OCI-LY7 (cell line): ENCODE data around the gene KLF13. TPM values are rescaled to one million over a fixed set of nuclear protein-coding genes. Genes with fewer than 3 reads are reported as not detected.

Experiments used
- BruUV-seq: library from RNA; stranded (reverse); fragments of 400-500 nt; replicated peaks from 2 replicates; lab custom pipeline; 2021; lab: Mats Ljungman, UMichigan
- CTCF ChIA-PET: fragments of 300-600 bp; sonication (Branson Sonifier 250); formaldehyde crosslinking; loops from one replicate; lab custom pipeline; 2022; ENCODE audit warnings: antibody characterized with exemption; ENCODE audit not compliant: unreplicated experiment; lab: Charles Lee
- POLR2A ChIA-PET: fragments of 300-600 bp; sonication (Branson Sonifier 250); formaldehyde crosslinking; loops from one replicate; lab custom pipeline; 2022; ENCODE audit warnings: antibody characterized with exemption; lab: Charles Lee
- DNase-seq: peaks from one replicate; pipeline ENCODE4 v3.0.0-alpha.2; 2015; ENCODE audit warnings: low spot score
- H2AFZ ChIP-seq: fragments of 200-600 bp; sonication (generic), shearing (Covaris generic); 2 replicates; pipeline ENCODE4 v1.6.1; 2014; ENCODE audit warnings: mild to moderate bottlenecking, antibody characterized with exemption, low read length, moderate library complexity
- H3K27ac ChIP-seq: fragments of 200-600 bp; sonication (generic); 2 replicates; pipeline ENCODE4 v1.5.1; 2014; ENCODE audit warnings: mixed run types, low read depth, mild to moderate bottlenecking, moderate library complexity, low read length, inconsistent platforms; ENCODE audit not compliant: poor library complexity, severe bottlenecking
- H3K36me3 ChIP-seq: fragments of 200-600 bp; sonication (generic); 2 replicates; pipeline ENCODE4 v1.6.1; 2014; ENCODE audit warnings: mild to moderate bottlenecking, antibody characterized with exemption, low read length, moderate library complexity, mixed read lengths; ENCODE audit not compliant: insufficient read depth
- H3K4me1 ChIP-seq: fragments of 200-600 bp; sonication (generic); 2 replicates; pipeline ENCODE4 v1.5.1; 2014; ENCODE audit warnings: mild to moderate bottlenecking, low read length; ENCODE audit not compliant: insufficient read depth, poor library complexity, severe bottlenecking
- H3K4me2 ChIP-seq: fragments of 200-600 bp; sonication (generic); 2 replicates; pipeline ENCODE4 v1.6.1; 2014; ENCODE audit warnings: mild to moderate bottlenecking, low read length
- H3K4me3 ChIP-seq: fragments of 200-600 bp; sonication (generic); 2 replicates; pipeline ENCODE4 v1.5.1; 2014; ENCODE audit warnings: mild to moderate bottlenecking, low read depth, low read length; ENCODE audit not compliant: poor library complexity, severe bottlenecking
- H3K79me2 ChIP-seq: fragments of 200-600 bp; sonication (generic); 2 replicates; pipeline ENCODE4 v1.6.1; 2016; ENCODE audit warnings: low read depth, mild to moderate bottlenecking, low read length, moderate library complexity, mixed read lengths; ENCODE audit not compliant: insufficient read depth
- H3K9me2 ChIP-seq: fragments of 200-600 bp; sonication (generic); 2 replicates; pipeline ENCODE4 v1.6.1; 2016; ENCODE audit warnings: mild to moderate bottlenecking, low read length, mixed read lengths; ENCODE audit not compliant: insufficient read depth
- H3K9me3 ChIP-seq: fragments of 200-600 bp; sonication (generic); 2 replicates; pipeline ENCODE4 v1.6.1; 2014; ENCODE audit warnings: mild to moderate bottlenecking, mixed run types, low read length, mixed read lengths
- H4K20me1 ChIP-seq: fragments of 200-600 bp; sonication (generic); 2 replicates; pipeline ENCODE4 v1.6.1; 2014; ENCODE audit warnings: mild to moderate bottlenecking, antibody characterized with exemption, low read length, moderate library complexity, mixed read lengths; ENCODE audit not compliant: insufficient read depth
- CTCF ChIP-seq: fragments of 200-600 bp; sonication (generic); conservative IDR thresholded peaks from 2 replicates; pipeline ENCODE4 v1.5.1; 2014; ENCODE audit warnings: mild to moderate bottlenecking, antibody characterized with exemption, low read length, moderate library complexity, mixed read lengths
- EZH2phosphoT487 ChIP-seq: fragments of 200-600 bp; sonication (generic); IDR thresholded peaks from 2 replicates; pipeline ENCODE4 v1.6.1; 2018; ENCODE audit warnings: low read depth, borderline replicate concordance, mild to moderate bottlenecking, mixed run types, antibody characterized with exemption, low read length, moderate library complexity, mixed read lengths
- intact Hi-C: fragments of 100-400 bp; cut with micrococcal nuclease; formaldehyde crosslinking; loops from one replicate; pipeline ENCODE4 v1.10.0; 2022; ENCODE audit not compliant: unreplicated experiment
- total RNA-seq, 2 experiments: library from RNA; depleted of rRNA in 1 of 2; stranded (reverse); fragments of >200 nt in 1 of 2; shearing (Covaris generic) in 1 of 2; gene quantifications; 2 replicates each; pipeline ENCODE4 v1.2.3, GENCODE V29; 2014 to 2022

The KLF13 gene
- total RNA-seq, 2 experiments from 2014 or later, result 63.2 to 64.6 TPM

- TF ChIP-seq EZH2phosphoT487 (no peak), CTCF (no peak)
- POLR2A ChIA-PET, result interaction anchor here (0.6 to 0.7 kb wide), 2 partner anchors 10 to 75 kb away, joined by 3 to 4 read pairs; no protein-coding TSS in a partner anchor
- Histone ChIP-seq H2AFZ (no peak overlapping the region), H3K4me1 (peaks cover 23% of the 10 kb centered on the region), H4K20me1 (no peaks in the 10 kb centered on the region), H3K36me3 (no peaks in the 10 kb centered on the region), H3K4me2 (no peak overlapping the region), H3K9me2 (no peaks in the 10 kb centered on the region), H3K4me3 (no peak overlapping the region), H3K27ac (no peak overlapping the region), H3K9me3 (no peaks in the 10 kb centered on the region), H3K79me2 (no peaks in the 10 kb centered on the region)
- no peak for DNase-seq
- intact Hi-C loops, result no loop called here
- CTCF ChIA-PET, result interaction anchor here (0.6 kb wide), 1 partner anchor 11 kb away, joined by 3 read pairs; no protein-coding TSS in a partner anchor
- no TSS peak for BruUV-seq
Observed at GRCh38 chr15:31294067-31294466, 32.6 kb upstream of the KLF13 start.

GRCh38 chr15:31295658-31296057, 31.0 kb upstream of the KLF13 start:
- H2AFZ ChIP-seq, result no peak overlapping the region
- H3K36me3 ChIP-seq, result no peaks in the 10 kb centered on the region
- TF ChIP-seq EZH2phosphoT487 (no peak), CTCF (no peak)
- no peak overlapping the region for H3K4me2 ChIP-seq
- BruUV-seq, result no TSS peak
- H4K20me1 ChIP-seq, result no peaks in the 10 kb centered on the region
- H3K4me3 ChIP-seq, result no peak overlapping the region
- H3K27ac ChIP-seq, result no peak overlapping the region
- ChIA-PET CTCF (no interaction called here), POLR2A (interaction anchor here (0.6 to 1.7 kb wide), 3 partner anchors 11 to 28 kb away, joined by 3 to 6 read pairs (median 3); no protein-coding TSS in a partner anchor)
- no peak for DNase-seq
- H3K9me2 ChIP-seq, result no peaks in the 10 kb centered on the region
- H3K79me2 ChIP-seq, result no peaks in the 10 kb centered on the region
- peaks cover 34% of the 10 kb centered on the region for H3K4me1 ChIP-seq
- H3K9me3 ChIP-seq, result no peaks in the 10 kb centered on the region
- intact Hi-C loops, result no loop called here

GRCh38 chr15:31296219-31296645, 30.4 kb upstream of the KLF13 start:
- Histone ChIP-seq H3K4me3 (no peak overlapping the region), H2AFZ (no peak overlapping the region), H4K20me1 (no peaks in the 10 kb centered on the region), H3K4me2 (no peak overlapping the region), H3K79me2 (no peaks in the 10 kb centered on the region), H3K4me1 (peaks cover 40% of the 10 kb centered on the region), H3K36me3 (no peaks in the 10 kb centered on the region), H3K27ac (no peak overlapping the region), H3K9me3 (no peaks in the 10 kb centered on the region), H3K9me2 (no peaks in the 10 kb centered on the region)
- ChIA-PET CTCF (no interaction called here), POLR2A (interaction anchor here (0.6 to 1.7 kb wide), 3 partner anchors 12 to 29 kb away, joined by 3 to 6 read pairs (median 3); no protein-coding TSS in a partner anchor)
- no peak for TF ChIP-seq CTCF
- TF ChIP-seq EZH2phosphoT487, result no peak
- BruUV-seq, result no TSS peak
- intact Hi-C loops, result no loop called here
- DNase-seq, result no peak
